Upper lobe of left lung (tissue), 4 donors: ENCODE data around the gene HDHD3.

Experiments
- EP300 ChIP-seq, 4 donors: sonication (generic); formaldehyde crosslinking; IDR thresholded peaks; one replicate each; pipeline ENCODE4 v1.5.1; 2017; ENCODE audit warnings: antibody characterized with exemption in 4 of 4, control low read depth in 2 of 4
- POLR2A ChIP-seq, 4 donors: fragments of 450-650 bp; IDR thresholded peaks; one replicate each; pipeline ENCODE4 v1.5.1; 2016 to 2017; ENCODE audit warnings: antibody characterized with exemption in 4 of 4, mild to moderate bottlenecking in 2 of 4
- POLR2AphosphoS5 ChIP-seq, 2 donors: sonication (generic); formaldehyde crosslinking; IDR thresholded peaks; one replicate each; pipeline ENCODE4 v1.5.1; 2017; ENCODE audit warnings: antibody characterized with exemption in 2 of 2
- TF ChIP-seq, protein P1 (sequence below), 6 experiments: fragments of 450-650 bp in 4 of 6; fragments of 200-600 bp in 2 of 6; sonication (generic) in 2 of 6; IDR thresholded peaks; one replicate each; pipeline ENCODE4 v1.5.1; 2016 to 2019; ENCODE audit warnings: antibody characterized with exemption in 6 of 6

DNA sequence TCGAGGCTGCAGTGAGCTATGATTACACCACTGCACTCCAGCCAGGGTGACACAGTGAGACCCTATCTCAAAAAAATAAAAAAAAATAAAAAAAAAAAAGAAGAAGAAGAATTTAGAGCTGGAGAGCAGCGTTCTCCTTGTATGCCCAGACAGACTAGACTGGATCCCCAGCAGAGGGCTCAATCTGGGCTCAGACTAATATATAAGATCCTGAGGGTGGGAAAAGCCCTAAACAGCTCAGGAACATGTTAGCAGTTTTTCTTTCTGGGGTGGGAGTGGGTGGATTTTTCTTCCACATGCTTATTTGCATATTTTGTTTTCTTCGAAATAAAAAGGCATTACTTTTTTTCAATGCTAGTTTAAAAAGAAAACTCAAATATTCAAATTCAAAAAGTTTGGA lies 28.3 kb downstream of the HDHD3 start:
- TF ChIP-seq, protein P1, sequence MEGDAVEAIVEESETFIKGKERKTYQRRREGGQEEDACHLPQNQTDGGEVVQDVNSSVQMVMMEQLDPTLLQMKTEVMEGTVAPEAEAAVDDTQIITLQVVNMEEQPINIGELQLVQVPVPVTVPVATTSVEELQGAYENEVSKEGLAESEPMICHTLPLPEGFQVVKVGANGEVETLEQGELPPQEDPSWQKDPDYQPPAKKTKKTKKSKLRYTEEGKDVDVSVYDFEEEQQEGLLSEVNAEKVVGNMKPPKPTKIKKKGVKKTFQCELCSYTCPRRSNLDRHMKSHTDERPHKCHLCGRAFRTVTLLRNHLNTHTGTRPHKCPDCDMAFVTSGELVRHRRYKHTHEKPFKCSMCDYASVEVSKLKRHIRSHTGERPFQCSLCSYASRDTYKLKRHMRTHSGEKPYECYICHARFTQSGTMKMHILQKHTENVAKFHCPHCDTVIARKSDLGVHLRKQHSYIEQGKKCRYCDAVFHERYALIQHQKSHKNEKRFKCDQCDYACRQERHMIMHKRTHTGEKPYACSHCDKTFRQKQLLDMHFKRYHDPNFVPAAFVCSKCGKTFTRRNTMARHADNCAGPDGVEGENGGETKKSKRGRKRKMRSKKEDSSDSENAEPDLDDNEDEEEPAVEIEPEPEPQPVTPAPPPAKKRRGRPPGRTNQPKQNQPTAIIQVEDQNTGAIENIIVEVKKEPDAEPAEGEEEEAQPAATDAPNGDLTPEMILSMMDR (IDR thresholded peaks at IDR 0.05): no peak
- TF ChIP-seq POLR2AphosphoS5 (IDR thresholded peaks at IDR 0.05): no peak
- TF ChIP-seq POLR2A (IDR thresholded peaks at IDR 0.05): no peak
- TF ChIP-seq EP300 (IDR thresholded peaks at IDR 0.05): no peak
